EH (cell line): ENCODE measurements around the gene B3GNT3.

Experiments used
- DNase-seq: peaks from one replicate; pipeline ENCODE4 v3.0.0-alpha.2; 2015; ENCODE audit warnings: low read depth

Gene B3GNT3

DNA sequence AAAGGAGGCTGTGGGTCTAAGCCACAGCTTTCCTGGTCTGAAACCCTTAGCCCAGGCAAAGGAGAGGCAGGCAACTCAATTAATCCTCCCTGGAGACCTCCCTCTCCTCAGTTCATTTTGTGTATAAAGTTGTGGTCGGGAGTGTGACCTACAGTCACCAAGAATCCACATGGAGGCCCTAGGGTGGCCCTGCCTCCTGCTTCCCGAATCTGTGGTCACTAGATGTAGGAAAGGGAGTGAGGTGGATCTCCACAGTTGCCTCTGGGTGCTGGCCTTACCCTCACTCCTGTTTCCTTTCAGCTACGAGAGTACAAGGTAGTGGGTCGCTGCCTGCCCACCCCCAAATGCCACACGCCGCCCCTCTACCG lies 66.0 kb downstream of the B3GNT3 start:
- peak; percentile 33 for DNase-seq

DNA sequence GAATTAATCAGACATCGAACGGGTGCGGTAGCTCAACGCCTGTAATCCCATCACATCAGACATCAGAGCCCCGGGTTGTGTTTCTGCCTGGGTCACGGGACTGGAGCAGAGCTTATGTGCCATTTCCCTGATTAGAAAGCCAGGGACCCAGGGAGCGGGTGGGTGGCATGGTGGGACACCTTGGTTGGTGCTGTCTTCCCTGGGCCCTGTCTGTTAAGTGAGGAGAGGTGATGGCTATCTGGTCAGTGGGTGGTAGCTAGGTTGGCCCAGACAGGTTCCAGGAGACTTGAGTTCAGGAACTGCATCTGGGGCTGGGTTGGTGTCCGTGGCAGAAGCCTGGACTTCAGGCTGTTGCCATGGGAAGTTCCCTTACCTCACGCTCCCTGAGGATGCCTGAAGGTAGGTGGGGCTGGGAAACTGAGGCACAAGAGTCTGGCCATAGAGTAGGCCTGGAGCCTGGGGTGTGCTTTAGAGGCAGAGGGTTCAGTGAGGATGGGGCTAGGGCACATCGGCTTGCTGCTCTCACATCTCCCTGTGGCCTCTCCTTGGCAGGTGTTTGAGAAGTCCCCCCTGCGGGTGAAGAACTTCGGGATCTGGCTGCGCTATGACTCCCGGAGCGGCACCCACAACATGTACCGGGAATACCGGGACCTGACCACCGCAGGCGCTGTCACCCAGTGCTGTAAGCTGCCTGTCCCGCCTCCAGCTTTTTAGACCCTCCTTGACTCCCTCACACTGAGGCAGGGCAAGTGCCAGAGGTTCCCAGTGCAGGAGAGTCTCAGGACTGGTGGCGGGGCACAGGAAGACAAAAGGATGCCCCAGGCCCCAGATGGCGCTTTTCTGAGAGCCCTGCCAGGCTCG lies 66.8 kb downstream of the B3GNT3 start:
- no peak for DNase-seq

DNA sequence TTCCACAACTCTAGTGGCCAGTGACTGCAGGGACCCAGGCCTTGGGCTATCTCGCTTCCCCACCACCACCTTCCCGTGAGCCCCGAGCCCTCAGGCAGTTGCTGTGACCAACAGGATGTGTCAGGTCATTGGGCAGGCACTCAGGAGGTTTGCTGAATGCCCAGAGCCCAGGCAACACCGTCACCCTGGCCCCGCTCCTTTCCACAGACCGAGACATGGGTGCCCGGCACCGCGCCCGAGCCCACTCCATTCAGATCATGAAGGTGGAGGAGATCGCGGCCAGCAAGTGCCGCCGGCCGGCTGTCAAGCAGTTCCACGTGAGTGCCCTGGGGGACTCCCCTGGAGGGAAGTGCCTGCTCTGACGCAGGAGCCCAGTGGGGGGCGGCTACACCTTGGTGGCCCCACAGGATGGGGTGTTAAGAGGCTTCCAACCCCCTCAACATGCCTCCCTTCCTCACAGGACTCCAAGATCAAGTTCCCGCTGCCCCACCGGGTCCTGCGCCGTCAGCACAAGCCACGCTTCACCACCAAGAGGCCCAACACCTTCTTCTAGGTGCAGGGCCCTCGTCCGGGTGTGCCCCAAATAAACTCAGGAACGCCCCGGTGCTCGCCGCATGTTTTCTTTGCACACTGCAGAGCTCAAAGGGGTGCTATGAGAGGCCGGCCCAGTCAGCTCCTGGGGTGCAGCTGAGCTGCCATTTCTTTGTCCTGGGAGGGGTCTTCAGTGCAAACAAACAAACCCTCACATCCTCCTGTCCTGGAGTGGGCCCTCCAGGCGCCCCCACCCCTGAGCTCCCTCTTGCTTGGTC lies 68.0 kb downstream of the B3GNT3 start:
- no peak for DNase-seq
